B cell (primary cell): Measurements from ENCODE around the gene ERP27. TPM values are rescaled to one million over a fixed set of nuclear protein-coding genes. Genes with fewer than 3 reads are reported as not detected.
A peak's percentile ranks its signal among the peaks of the same experiment; 100 is the strongest.

Experiments
- ATAC-seq: fragments of 200-7000 bp; cut with Tn5 transposase; one replicate; pipeline ENCODE4 v1.10.0; 2021; ENCODE audit warnings: low read depth, mild to moderate bottlenecking, moderate number of reproducible peaks, moderate library complexity
- CTCF ChIA-PET: fragments of 350-600 bp; sonication (Branson Sonifier 250); formaldehyde crosslinking; loops from one replicate; lab custom pipeline; 2021; ENCODE audit warnings: antibody characterized with exemption, inconsistent platforms; lab: Charles Lee
- POLR2A ChIA-PET: fragments of 350-600 bp; sonication (Branson Sonifier 250); formaldehyde crosslinking; loops from one replicate; lab custom pipeline; 2021; ENCODE audit warnings: antibody characterized with exemption; lab: Charles Lee
- DNase-seq: peaks from one replicate; pipeline ENCODE4 v3.0.0; 2013
- H2AFZ ChIP-seq: 2 replicates; pipeline ENCODE4 v1.6.1; 2012; ENCODE audit warnings: mild to moderate bottlenecking, low read depth, low read length; ENCODE audit not compliant: insufficient read depth, poor library complexity, severe bottlenecking
- H3K27ac ChIP-seq, 2 donors: 1 replicate in 1 of 2; 2 replicates in 1 of 2; pipeline ENCODE4 v1.5.1; 2012 to 2013; ENCODE audit warnings: low read length in 2 of 2, mild to moderate bottlenecking in 2 of 2, moderate library complexity in 1 of 2
- H3K27me3 ChIP-seq, 4 experiments: fragments of 200-600 bp in 1 of 4; sonication (generic) in 1 of 4; replicated peaks in 1 of 4; 1 replicate in 2 of 4; 2 replicates in 2 of 4; pipeline versions ENCODE4 v1.6.1 to v1.7.0; 2013 to 2016; ENCODE audit warnings: low read length in 3 of 4, mild to moderate bottlenecking in 2 of 4, mixed read lengths in 1 of 4, moderate library complexity in 1 of 4; ENCODE audit not compliant: insufficient read depth in 4 of 4, control insufficient read depth in 3 of 4; ENCODE audit errors: control extremely low read depth in 1 of 4
- H3K36me3 ChIP-seq, 2 experiments: replicated peaks in 1 of 2; 1 replicate in 1 of 2; 2 replicates in 1 of 2; pipeline versions ENCODE4 v1.6.1 to v1.7.1; 2013; ENCODE audit warnings: low read length in 1 of 2; ENCODE audit not compliant: insufficient read depth in 2 of 2, control insufficient read depth in 1 of 2; ENCODE audit errors: control extremely low read depth in 1 of 2, extremely low read depth in 1 of 2
- H3K4me1 ChIP-seq, 2 donors: fragments of 200-600 bp in 1 of 2; sonication (generic) in 1 of 2; 1 replicate in 1 of 2; 2 replicates in 1 of 2; pipeline versions ENCODE4 v1.5.1 to v1.6.1; 2013 to 2017; ENCODE audit warnings: low read length in 2 of 2; ENCODE audit not compliant: control insufficient read depth in 2 of 2, insufficient read depth in 2 of 2
- H3K4me2 ChIP-seq: replicated peaks from 2 replicates; pipeline ENCODE3; 2012; ENCODE audit warnings: mild to moderate bottlenecking, low read depth, low read length; ENCODE audit not compliant: poor library complexity, severe bottlenecking
- H3K4me3 ChIP-seq, 5 experiments: fragments of 200-600 bp in 1 of 5; sonication (generic) in 1 of 5; 1 replicate in 3 of 5; 2 replicates in 2 of 5; pipeline versions ENCODE4 v1.5.1 to v1.7.0; 2011 to 2016; ENCODE audit warnings: low read length in 4 of 5, mild to moderate bottlenecking in 4 of 5, low read depth in 2 of 5, control low read depth in 1 of 5, moderate library complexity in 1 of 5; ENCODE audit not compliant: insufficient read depth in 1 of 5; ENCODE audit errors: control extremely low read depth in 1 of 5, extremely low read depth in 1 of 5
- H3K79me2 ChIP-seq: fragments of 200-600 bp; sonication (generic); one replicate; pipeline ENCODE4 v1.6.0; 2016; ENCODE audit warnings: low read length; ENCODE audit not compliant: control insufficient read depth, insufficient read depth
- H3K9ac ChIP-seq: fragments of 200-600 bp; sonication (generic); 2 replicates; pipeline ENCODE4 v1.6.1; 2017; ENCODE audit warnings: mild to moderate bottlenecking, low read length, moderate library complexity
- H3K9me3 ChIP-seq, 3 donors: one replicate each; pipeline versions ENCODE4 v1.6.1 to v1.7.1; 2013; ENCODE audit warnings: low read length in 2 of 3; ENCODE audit not compliant: control insufficient read depth in 2 of 3, insufficient read depth in 1 of 3; ENCODE audit errors: control extremely low read depth in 1 of 3
- H4K20me1 ChIP-seq: 2 replicates; pipeline ENCODE4 v1.6.0; 2012; ENCODE audit warnings: mild to moderate bottlenecking, low read length; ENCODE audit not compliant: insufficient read depth, control insufficient read depth, poor library complexity, severe bottlenecking
- H3K27ac Mint-ChIP-seq: one replicate; pipeline ENCODE4 v1.8.0; 2021; ENCODE audit warnings: mixed read lengths
- H3K27me3 Mint-ChIP-seq: one replicate; pipeline ENCODE4 v1.8.0; 2021; ENCODE audit warnings: mixed read lengths
- H3K4me1 Mint-ChIP-seq: one replicate; pipeline ENCODE4 v1.8.0; 2021; ENCODE audit warnings: mixed read lengths
- H3K4me3 Mint-ChIP-seq: one replicate; pipeline ENCODE4 v1.8.0; 2021; ENCODE audit warnings: mixed read lengths
- H3K9me3 Mint-ChIP-seq: one replicate; pipeline ENCODE4 v1.8.0; 2022; ENCODE audit warnings: mixed read lengths; ENCODE audit not compliant: insufficient read depth
- EZH2 ChIP-seq: IDR thresholded peaks from 2 replicates; pipeline ENCODE4 v1.6.1; 2012; ENCODE audit warnings: borderline replicate concordance, low read depth, mild to moderate bottlenecking, moderate library complexity, low read length; ENCODE audit not compliant: insufficient read depth, poor library complexity, severe bottlenecking
- WGBS: methylation state at CpG from one replicate; pipeline ENCODE4 v1.1.5; 2013; ENCODE audit warnings: missing lambda C conversion rate; ENCODE audit not compliant: insufficient coverage; 5-methylcytosine and 5-hydroxymethylcytosine counted together
- intact Hi-C: fragments of 100-400 bp; cut with micrococcal nuclease; formaldehyde crosslinking; loops from one replicate; pipeline ENCODE4 v1.10.0; 2022
- polyA plus RNA-seq: library from polyadenylated mRNA; depleted of rRNA; stranded (reverse); fragments of >200 nt; gene quantifications from 2 replicates; pipeline ENCODE4 v1.2.3, GENCODE V29; 2012
- total RNA-seq, 2 donors: library from RNA; stranded (reverse); fragments of 120-200 nt in 1 of 2; gene quantifications; 1 replicate in 1 of 2; 2 replicates in 1 of 2; pipeline versions ENCODE4 v1.2.3 to v1.2.4, GENCODE V29; 2013 to 2022
- TF ChIP-seq, protein P1 (sequence below): fragments of 200-600 bp; IDR thresholded peaks from one replicate; pipeline ENCODE4 v1.8.0; 2022; ENCODE audit warnings: antibody characterized with exemption, mild to moderate bottlenecking

The ERP27 gene
- total and polyA plus RNA-seq, 2 donors (not counting 1 experiment from before 2014, with no cell fraction given), result 7.8 to 9.0 TPM

DNA sequence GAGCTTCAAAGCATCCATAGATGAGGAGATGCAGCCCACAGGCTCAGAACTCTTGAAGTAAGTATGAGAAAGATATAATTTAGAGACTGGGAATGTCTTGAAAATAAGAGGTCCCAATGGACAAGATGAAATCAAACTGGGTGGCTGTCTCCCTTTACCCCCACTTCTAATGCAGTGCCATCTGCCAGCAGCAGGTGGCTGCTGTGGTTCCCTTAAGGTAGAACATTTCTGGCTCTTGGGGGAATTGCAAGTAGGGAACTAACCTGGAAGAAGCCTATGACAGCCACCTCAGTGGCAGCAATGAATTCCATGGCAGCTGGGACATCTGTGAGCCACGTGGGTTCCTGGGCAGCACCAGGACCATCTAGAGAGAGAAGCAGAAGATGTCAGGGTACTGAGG is 648 bp downstream of the ERP27 start:
- H3K27ac ChIP-seq, result peak overlapping the region in 1 of 2 donors; percentile 14
- TF ChIP-seq, protein P1, sequence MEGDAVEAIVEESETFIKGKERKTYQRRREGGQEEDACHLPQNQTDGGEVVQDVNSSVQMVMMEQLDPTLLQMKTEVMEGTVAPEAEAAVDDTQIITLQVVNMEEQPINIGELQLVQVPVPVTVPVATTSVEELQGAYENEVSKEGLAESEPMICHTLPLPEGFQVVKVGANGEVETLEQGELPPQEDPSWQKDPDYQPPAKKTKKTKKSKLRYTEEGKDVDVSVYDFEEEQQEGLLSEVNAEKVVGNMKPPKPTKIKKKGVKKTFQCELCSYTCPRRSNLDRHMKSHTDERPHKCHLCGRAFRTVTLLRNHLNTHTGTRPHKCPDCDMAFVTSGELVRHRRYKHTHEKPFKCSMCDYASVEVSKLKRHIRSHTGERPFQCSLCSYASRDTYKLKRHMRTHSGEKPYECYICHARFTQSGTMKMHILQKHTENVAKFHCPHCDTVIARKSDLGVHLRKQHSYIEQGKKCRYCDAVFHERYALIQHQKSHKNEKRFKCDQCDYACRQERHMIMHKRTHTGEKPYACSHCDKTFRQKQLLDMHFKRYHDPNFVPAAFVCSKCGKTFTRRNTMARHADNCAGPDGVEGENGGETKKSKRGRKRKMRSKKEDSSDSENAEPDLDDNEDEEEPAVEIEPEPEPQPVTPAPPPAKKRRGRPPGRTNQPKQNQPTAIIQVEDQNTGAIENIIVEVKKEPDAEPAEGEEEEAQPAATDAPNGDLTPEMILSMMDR, result peak; percentile 29
- no peak for TF ChIP-seq EZH2
- peaks cover 2% of the 10 kb centered on the region for H3K9me3 Mint-ChIP-seq
- H3K27me3 Mint-ChIP-seq, result no peaks in the 10 kb centered on the region
- peak overlapping the region; percentile 63 for H3K27ac Mint-ChIP-seq
- H3K9ac ChIP-seq, result no peak overlapping the region
- H3K4me2 ChIP-seq, result no peak overlapping the region
- peaks cover 0 to 8% (median 0%) of the 10 kb centered on the region in 3 donors for H3K9me3 ChIP-seq
- peaks cover 7% of the 10 kb centered on the region for H4K20me1 ChIP-seq
- H2AFZ ChIP-seq, result no peak overlapping the region
- H3K4me3 ChIP-seq, result no peak overlapping the region
- intact Hi-C loops, result loop anchor here (2.0 kb wide), 1 partner anchor 57 kb away; no protein-coding TSS in a partner anchor
- CTCF ChIA-PET, result interaction anchor here (1.0 to 4.9 kb wide), 6 partner anchors 8 to 93 kb away, joined by 3 to 60 read pairs (median 6); no protein-coding TSS in a partner anchor
- DNase-seq (no peak), ATAC-seq (peak; percentile 39)
- H3K4me3 Mint-ChIP-seq, result no peak overlapping the region
- H3K79me2 ChIP-seq, result peaks cover 22% of the 10 kb centered on the region
- H3K4me1 ChIP-seq, result peaks cover 11 to 19% of the 10 kb centered on the region in 2 donors
- POLR2A ChIA-PET, result no interaction called here
- no CpG with 5 or more reads among the region's 1 CpG for WGBS
- H3K27me3 ChIP-seq, result no peaks in the 10 kb centered on the region
- peaks cover 28% of the 10 kb centered on the region for H3K4me1 Mint-ChIP-seq
- peaks cover 14 to 60% of the 10 kb centered on the region in 2 experiments for H3K36me3 ChIP-seq

DNA sequence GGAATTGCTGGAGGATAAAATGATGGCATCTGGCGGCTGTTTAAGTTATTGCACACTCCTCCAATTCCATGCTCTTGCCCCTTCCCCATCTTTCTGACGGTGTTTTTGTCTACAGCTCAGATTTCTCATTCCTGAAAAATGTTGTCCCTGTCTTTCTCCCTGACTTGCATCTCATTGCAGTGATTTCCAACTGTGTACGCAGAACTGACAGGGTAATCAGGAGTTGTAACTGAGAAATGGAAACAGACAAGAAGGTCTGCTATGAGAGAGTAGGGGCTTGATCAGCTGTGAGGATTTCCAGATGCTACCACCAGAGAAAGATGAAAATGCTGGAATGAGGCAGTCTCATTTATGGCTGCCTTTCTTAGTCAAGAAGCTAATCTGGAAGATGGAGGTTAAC is 1.3 kb downstream of the ERP27 start:
- no peak overlapping the region for H2AFZ ChIP-seq
- H3K36me3 ChIP-seq, result peaks cover 16 to 60% of the 10 kb centered on the region in 2 experiments

More for the DNA sequence above, 1.3 kb downstream of the ERP27 start:
- H3K4me2 ChIP-seq, result no peak overlapping the region
- TF ChIP-seq, protein P1, result no peak
- no peak for TF ChIP-seq EZH2
- ATAC-seq (no peak), DNase-seq (no peak)
- H3K4me1 ChIP-seq, result peaks cover 11 to 19% of the 10 kb centered on the region in 2 donors
- H3K4me3 Mint-ChIP-seq, result no peak overlapping the region
- peak overlapping the region; percentile 63 for H3K27ac Mint-ChIP-seq
- H3K9me3 ChIP-seq, result peaks cover 0 to 8% (median 0%) of the 10 kb centered on the region in 3 donors
- H3K27me3 Mint-ChIP-seq, result no peaks in the 10 kb centered on the region
- H3K27ac ChIP-seq, result peak overlapping the region in 1 of 2 donors; percentile 14
- H3K4me3 ChIP-seq, result no peak overlapping the region
- CTCF ChIA-PET, result interaction anchor here (0.8 to 4.9 kb wide), 6 partner anchors 11 to 751 kb away, joined by 3 to 60 read pairs (median 6); no protein-coding TSS in a partner anchor
- peaks cover under 1% of the 10 kb centered on the region for H4K20me1 ChIP-seq
- H3K4me1 Mint-ChIP-seq, result peaks cover 28% of the 10 kb centered on the region
- H3K79me2 ChIP-seq, result peaks cover 22% of the 10 kb centered on the region
- H3K27me3 ChIP-seq, result no peaks in the 10 kb centered on the region
- intact Hi-C loops, result loop anchor here (2.0 kb wide), 1 partner anchor 58 kb away; no protein-coding TSS in a partner anchor
- H3K9me3 Mint-ChIP-seq, result peaks cover 2% of the 10 kb centered on the region
- POLR2A ChIA-PET, result no interaction called here
- 100% methylated on average over 2 of the region's 3 CpGs for WGBS
- H3K9ac ChIP-seq, result no peak overlapping the region
